ENCODE results near the gene SPIN2B. TPM values are rescaled to one million over a fixed set of nuclear protein-coding genes. Genes with fewer than 3 reads are reported as not detected.

SPIN2B gene
- total and polyA plus RNA-seq, 12 donors, result 2.3 to 15.5 (median 10.8) TPM

- H3K27ac ChIP-seq, result no peak overlapping the region
- no peaks in the 10 kb centered on the region for H3K27me3 ChIP-seq
- 81 to 97% (median 96%) methylated on average over 4 to 7 of the region's 7 CpGs; no CpG with 5 or more reads in 1 of the 4 donors for WGBS, 4 donors
- intact Hi-C loops (cut with DNase I), result no loop called here
- no peak for TF ChIP-seq CTCF (IDR thresholded peaks at IDR 0.05)
- no peak for TF ChIP-seq POLR2A (IDR thresholded peaks at IDR 0.05)
- DNase-seq, result no peak
- no peak overlapping the region for H3K4me3 ChIP-seq
- no peaks in the 10 kb centered on the region for H3K9me3 ChIP-seq (replicated peaks in 1 of 3)
- H3K4me1 ChIP-seq (replicated peaks in 1 of 2), result no peaks in the 10 kb centered on the region
- H3K36me3 ChIP-seq (replicated peaks in 1 of 2), result no peaks in the 10 kb centered on the region
Observed at GRCh38 chrX:57083143-57083542, 38.2 kb downstream of the SPIN2B start.

GRCh38 chrX:57074458-57074857, 46.9 kb downstream of the SPIN2B start:
- no peaks in the 10 kb centered on the region for H3K4me1 ChIP-seq (replicated peaks in 1 of 2)
- intact Hi-C loops (cut with DNase I), result no loop called here
- WGBS, 4 donors, result 82 to 94% (median 86%) methylated on average over 4 of the region's 4 CpGs
- DNase-seq, result no peak
- H3K27ac ChIP-seq, result no peak overlapping the region
- no peak overlapping the region for H3K4me3 ChIP-seq
- H3K9me3 ChIP-seq (replicated peaks in 1 of 3), result no peaks in the 10 kb centered on the region
- H3K27me3 ChIP-seq, result peaks cover 11% of the 10 kb centered on the region
- H3K36me3 ChIP-seq (replicated peaks in 1 of 2), result no peaks in the 10 kb centered on the region
- TF ChIP-seq POLR2A (IDR thresholded peaks at IDR 0.05) (no peak), CTCF (IDR thresholded peaks at IDR 0.05) (no peak)

- DNase-seq, result no peak
- intact Hi-C loops (cut with DNase I), result no loop called here
- no peaks in the 10 kb centered on the region for H3K36me3 ChIP-seq (replicated peaks in 1 of 2)
- no peaks in the 10 kb centered on the region for H3K4me1 ChIP-seq (replicated peaks in 1 of 2)
- TF ChIP-seq CTCF (IDR thresholded peaks at IDR 0.05) (no peak), POLR2A (IDR thresholded peaks at IDR 0.05) (no peak)
- H3K4me3 ChIP-seq, result no peak overlapping the region
- H3K9me3 ChIP-seq (replicated peaks in 1 of 3), result no peaks in the 10 kb centered on the region
- H3K27ac ChIP-seq, result no peak overlapping the region
- WGBS, 4 donors, result 70 to 83% (median 74%) methylated on average over 25 to 32 of the region's 32 CpGs
- H3K27me3 ChIP-seq, result peaks cover 9% of the 10 kb centered on the region
Observed at GRCh38 chrX:57070185-57070984, 51.0 kb downstream of the SPIN2B start.

Other genes with a start within 250 kb of the SPIN2B start
- gene SPIN3, start 126.0 kb downstream of the SPIN2B start, total RNA-seq, result 10 to 100 TPM in 6 of 9 donors, 1 to 10 TPM in 3; 5.6 to 19.2 (median 11.5) TPM
- 10 to 100 TPM in 1 of 3 donors, 1 to 10 TPM in 2; 9.1 to 10.2 (median 10.0) TPM for gene SPIN3, start 126.0 kb downstream of the SPIN2B start, polyA plus RNA-seq
- gene SPIN2A, start 15.8 kb upstream of the SPIN2B start, total RNA-seq, result 1 to 10 TPM in 2 of 9 donors, under 1 TPM in 6, not detected in 1; 0.25 to 2.6 (median 0.43) TPM
- under 1 TPM; 0.26 to 0.91 (median 0.88) TPM for gene SPIN2A, start 15.8 kb upstream of the SPIN2B start, polyA plus RNA-seq
- gene FAAH2, start 165.2 kb upstream of the SPIN2B start, total RNA-seq, result 10 to 100 TPM in 1 of 9 donors, 1 to 10 TPM in 6, under 1 TPM in 1, not detected in 1; 0.92 to 12.4 (median 2.0) TPM
- 1 to 10 TPM; 2.9 to 3.9 (median 3.2) TPM for gene FAAH2, start 165.2 kb upstream of the SPIN2B start, polyA plus RNA-seq

Measured in adrenal gland (tissue), 12 donors.